Left renal pelvis (tissue), 4 donors: Measurements from ENCODE around the gene OSGIN1. TPM values are rescaled to one million over a fixed set of nuclear protein-coding genes. Genes with fewer than 3 reads are reported as not detected.

Experiments
- DNase-seq, 4 donors: peaks; one replicate each; pipeline ENCODE4 v3.0.0-alpha.2; 2013; ENCODE audit warnings: low read depth in 4 of 4, low spot score in 3 of 4
- polyA plus RNA-seq, 4 donors: library from polyadenylated mRNA; unstranded; fragments of 120-200 nt; gene quantifications; one replicate each; pipeline ENCODE4 v1.2.1, GENCODE V29; 2013; ENCODE audit not compliant: insufficient read length in 4 of 4

Gene OSGIN1
- polyA plus RNA-seq, 4 donors, result 0.34 to 0.73 (median 0.50) TPM

DNA sequence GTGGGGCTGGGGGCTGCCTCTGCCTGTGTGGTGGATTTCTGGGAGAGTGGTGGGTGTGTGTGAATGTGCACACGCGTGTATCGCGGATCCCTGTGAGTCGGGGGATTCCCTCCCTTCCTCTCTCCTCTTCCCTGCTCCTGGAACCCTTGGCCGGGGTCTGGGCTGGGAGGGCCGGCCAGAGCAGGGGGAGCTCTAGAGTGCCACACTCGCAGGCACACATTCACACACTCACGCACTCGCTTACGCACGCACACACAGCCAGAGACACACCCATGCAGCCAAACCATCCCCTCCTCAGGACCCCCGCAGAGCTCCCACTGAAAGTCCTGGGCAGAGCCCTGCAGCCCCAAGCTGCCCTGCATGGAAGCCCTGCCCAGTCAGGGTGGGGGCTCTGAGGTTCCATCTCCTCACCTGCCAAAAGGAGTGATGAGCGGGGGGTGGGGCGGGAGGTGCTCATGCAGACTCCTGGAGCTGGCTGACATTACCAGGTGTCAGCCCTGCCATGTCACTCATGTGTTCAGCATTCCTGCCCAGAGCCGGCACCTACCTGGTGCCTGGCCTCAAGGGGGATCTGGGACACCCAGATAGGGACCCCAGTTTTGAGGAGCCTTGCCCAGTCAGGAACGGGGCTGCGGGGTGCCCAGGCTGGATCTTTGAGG, 16.9 kb downstream of the OSGIN1 start:
- DNase-seq, result no peak

DNA sequence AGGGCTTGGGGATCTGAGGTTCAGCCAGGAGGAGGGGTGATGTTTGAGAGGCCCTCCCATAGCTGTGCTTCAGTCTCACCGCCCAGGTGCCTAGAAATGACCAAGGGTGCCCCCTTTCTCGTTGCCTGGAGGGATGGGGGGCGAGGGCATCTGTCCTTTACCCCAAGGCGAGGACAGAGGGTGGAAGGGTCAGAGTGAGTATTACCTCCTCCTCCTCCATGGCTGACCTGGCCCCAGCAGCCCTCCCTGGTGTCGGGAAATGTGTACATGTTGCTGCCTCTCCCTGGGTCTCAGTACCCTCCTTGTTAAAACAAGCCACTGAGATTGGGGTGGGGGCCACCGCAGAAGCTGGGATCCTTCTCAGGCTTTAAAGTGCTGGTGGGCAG, 17.4 kb downstream of the OSGIN1 start:
- no peak for DNase-seq

DNA sequence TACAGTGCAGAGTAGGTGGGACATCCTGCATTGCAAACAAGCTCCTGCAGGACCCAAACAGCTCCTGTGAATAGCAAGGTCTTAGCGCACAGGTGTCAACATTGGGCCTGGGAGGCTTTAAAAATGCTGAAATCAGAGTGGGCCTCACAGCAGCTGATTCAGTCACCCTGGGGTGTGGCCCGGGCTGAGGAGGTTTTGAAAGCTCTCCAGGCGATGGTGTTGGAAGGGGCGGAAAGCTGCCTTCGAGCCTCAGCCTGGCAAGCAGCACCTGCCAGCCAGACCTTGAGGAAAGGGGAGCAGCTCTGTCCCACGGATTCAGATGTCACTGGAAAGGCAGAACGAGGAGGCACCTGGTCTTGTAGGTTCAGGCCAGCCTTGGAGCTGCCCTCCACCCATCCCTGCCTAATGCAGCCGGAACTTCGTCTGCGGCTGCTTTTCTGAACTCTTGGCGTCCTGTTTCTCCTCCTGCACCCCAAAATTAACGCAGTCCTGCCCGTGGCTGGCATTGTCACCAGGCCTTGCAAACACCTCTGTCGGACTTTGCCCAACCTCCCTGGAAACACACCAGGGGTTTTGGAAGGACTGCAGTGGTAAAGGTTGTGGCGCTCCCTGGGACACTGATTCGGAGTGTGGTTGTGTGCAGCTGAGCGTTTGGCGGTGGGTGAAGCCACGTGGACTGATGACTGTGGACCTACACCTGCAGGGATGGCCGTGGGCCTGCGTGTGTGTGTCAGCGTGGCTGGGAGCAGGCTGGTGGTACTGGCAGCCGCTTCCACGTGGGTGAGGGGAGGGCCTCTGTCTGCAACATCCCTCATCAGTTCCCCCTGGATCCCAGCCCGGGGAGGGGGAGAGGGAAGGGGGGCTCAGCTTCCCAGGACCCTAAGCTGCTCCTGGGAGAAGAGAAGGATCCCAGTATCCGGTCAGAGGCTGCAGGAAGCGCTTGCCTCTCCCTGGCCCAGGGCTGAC, 18.4 kb downstream of the OSGIN1 start:
- no peak for DNase-seq

DNA sequence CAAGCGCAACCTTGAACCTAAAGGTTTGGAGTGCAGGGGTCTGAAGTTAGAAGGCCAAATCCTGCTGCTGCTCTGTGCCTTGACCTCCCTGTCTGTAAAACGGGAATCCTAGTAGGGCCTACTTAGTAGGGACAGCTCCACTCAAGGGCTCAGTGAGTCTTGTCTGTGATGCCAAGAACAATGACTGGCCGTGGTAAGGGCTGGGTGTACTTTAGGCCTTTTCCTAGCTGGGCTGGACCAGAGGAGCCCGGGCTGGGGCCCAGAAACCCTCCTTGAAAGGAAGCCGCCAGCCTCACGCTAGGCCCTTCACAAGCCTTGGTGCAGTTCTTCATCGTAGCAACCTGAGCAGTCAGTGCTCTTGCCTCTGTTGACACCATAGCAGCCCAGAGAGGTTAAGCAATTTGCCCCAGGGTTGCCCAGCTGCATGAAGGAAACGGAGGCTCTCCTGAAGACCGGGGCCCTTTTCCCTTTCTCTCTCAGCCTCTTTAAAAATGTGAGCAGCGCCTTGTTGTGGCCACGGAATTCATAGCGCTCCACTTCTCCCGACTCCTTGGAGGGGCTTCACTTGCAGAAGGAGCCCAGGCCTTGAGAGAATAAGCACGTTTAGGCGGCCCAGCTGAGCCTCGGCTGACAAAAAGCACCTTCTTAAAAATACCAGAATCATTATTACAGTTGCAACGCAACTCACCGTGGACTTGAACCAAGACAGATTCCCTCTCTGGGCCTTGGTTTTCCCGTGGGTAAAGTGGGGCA, 19.4 kb downstream of the OSGIN1 start:
- no peak for DNase-seq

DNA sequence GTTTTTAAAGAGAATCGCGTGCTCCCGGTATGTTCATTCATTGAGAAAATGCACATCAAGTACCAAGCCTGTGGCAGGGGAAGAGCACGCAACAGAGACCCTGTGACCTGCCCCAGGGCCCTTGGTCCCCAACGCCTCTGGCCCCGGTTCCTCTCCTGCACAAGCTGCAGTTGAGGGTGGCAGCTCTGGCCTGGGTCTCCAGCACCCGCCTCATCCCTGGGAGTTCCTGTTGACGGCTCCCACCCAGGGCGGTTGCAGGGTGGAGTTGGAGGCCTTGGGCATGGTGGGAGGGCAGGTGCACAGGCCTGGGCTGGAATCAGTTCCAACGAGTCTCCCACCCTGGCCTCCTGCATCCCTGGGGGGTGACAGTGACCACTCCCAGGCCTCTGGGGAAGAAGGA, 20.0 kb downstream of the OSGIN1 start:
- no peak for DNase-seq

DNA sequence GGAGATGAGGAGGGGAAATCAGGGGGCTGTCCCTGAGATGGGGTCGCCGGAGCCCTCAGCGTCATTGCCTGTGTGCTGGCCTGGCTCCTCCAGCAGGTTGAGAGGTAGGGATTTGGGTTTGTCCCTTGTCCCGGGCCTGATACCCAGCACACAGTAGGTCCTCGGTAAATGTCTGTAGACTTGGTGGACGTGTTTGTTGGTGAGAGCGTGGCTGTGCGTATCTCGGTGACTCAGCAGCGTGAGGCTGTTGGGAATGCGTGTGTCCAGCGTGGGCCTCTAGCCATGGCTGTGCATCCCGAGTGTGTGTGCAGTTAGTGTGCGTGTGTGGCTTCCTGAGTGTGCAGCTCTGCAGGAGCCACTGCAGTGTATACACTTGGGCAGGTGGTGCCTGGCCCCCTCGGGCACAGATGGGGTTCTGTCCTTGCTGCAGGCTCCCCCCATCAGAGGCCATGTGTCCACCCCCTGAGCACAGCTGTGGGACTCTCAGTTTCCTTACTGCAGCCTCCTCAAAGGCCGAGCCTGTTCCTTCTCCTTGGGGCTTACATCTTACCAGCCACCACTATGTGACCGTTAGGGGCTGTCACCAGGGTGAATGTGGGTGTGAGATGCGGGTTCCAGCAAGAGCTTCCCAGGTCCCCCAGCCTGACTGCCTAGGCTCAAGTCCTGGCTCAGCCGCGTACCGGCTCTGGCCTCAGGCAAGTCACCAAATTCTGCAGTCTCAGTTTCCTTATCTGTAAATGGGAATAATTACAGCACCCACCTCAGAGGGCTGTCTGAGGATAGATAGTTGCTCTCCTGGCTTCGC, 20.7 kb downstream of the OSGIN1 start:
- no peak for DNase-seq

DNA sequence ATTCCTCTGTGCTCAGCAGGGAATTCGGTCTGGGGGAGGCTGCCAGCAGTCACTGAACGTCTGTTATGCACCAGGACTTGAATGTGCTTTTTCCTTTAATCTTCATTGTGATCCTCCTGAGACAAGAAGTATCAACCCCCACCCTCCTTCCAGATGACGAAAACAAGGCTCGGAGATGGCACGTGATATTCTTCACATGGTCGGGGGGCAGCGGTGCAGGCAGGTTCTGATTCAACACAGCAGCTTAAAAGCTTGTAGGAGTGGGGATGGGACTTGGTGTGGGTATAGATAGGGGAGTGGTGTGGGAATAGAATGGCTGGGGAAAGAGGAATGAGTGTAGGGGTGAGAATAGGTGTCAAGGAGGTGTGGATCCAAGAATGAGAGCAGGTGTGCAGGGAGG, 21.4 kb downstream of the OSGIN1 start:
- DNase-seq, result no peak

DNA sequence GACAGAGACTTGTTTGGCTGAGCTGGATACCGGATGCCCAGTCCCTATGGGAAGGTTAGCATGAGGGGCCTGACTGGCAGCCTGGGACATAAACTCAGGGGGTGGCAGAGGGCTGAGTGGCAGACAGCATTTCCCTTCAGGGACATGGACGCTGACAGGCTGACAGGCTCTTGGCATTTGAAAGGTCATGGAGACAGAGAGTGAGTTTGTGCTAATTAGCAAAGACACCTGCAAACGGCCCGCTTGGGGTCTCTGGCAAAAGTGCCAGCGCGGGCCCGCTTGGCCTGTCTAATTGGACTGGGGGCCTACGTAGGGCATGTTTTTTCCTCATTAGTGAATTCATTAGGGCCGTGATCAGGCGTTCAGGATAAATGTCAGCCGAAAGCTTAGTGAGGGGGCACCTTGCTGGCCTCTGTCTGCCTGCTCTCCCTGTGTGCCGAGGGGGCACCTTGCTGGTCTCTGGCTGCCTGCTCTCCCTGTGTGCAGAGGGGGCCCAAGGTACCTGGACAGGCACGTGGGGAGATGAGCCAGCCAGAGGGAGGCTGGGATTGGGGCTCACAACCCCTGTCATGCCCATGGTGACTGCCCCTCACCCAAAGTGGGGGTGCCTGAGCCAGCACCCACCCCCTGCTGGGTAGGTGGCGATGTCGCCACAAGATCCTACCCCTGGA, 22.7 kb downstream of the OSGIN1 start:
- no peak for DNase-seq

DNA sequence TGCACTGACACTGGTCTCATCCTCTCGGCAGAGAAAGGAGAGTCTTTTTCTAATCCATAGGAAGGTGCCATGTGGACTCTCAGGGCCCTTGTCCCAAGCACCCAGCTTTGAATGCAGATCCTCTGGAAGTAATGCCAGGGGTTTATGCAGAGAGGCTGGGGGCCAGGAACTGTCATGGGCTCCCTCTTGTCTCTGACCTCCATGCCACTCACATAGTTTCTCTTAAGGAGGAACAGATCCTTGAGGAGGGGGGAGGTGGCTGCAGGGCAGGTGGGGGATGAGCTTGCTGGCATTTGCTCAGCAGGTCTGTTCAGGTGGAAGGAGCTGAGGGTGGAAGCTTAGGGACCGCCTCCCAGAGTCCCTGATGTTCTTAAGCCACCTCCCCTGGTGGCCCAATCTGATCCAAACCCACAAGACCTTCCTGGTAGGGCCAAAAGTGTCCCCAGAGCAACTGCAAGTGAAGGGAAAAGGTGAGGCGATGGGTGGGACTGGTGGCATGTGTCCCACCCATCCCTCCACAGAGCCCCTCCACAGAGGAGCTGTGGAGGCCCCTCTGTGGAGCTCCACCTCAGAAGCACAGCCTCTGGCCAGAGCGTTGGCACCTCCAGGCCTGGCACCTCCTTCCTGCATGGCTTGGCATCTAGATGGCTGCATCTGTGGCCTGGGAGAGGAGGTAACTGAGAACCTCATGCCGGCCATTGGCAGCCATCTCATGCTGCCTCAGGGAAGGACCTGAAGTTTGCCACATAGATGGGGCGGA, 24.2 kb downstream of the OSGIN1 start:
- DNase-seq, result no peak

DNA sequence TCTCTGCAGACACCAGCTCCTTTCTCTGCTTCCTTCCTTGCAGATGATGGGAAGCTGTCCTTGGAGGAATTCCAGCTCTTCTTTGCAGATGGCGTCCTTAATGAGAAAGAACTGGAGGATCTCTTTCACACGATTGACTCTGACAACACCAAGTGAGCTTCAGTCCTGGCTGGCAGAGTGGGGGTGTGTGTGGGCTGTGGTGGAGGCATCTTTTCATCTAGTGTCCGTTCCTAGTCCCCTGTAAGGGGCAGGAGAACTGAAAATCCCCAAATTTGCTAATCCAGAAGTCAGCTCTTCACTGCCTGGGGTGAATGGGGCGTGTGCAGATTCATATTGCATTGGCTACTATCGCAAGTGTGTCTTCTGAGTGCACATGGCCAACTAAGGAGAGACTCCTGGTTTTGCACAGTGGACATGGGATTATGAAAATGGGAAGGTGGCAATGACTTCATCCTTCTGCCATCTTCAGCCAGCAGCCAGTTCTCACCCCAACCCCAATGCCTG, 25.4 kb downstream of the OSGIN1 start:
- no peak for DNase-seq

DNA sequence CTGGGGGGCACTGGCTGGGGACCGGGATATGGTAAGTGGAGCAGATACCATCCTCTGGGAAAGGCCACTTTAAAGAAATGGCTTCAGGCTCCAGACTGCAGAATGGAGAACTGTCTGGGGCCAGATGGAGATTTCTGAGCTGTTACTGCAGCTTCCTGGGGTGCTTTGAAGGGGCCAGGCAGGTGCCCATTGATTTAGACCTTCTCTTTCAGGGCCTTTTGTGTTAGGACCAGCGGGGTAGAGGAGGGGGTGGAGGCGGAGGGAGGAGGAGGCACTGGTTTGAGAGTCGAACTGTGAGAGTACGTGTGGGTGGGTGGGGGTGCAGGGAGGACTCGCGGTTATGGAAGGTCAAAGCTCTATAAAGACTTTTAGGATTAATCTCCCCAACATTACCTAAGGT, 26.4 kb downstream of the OSGIN1 start:
- DNase-seq, result no peak

DNA sequence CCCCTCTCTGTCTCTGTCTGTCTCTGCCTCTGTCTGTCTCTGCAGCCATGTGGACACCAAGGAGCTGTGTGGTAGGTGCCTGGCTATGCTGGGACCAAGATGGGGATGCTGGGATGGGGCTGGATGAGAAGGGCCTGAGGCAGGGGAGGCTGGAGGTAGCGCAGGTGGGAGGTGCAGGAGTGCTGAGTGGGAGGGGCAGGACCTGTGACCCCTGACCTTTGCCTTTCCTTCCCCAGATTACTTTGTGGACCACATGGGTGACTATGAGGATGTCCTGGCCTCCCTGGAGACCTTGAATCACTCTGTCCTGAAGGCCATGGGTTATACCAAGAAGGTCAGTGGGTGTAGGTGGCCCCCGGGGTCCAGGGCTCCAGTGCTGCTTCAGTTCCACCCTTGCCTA, 27.8 kb downstream of the OSGIN1 start:
- DNase-seq, result no peak

DNA sequence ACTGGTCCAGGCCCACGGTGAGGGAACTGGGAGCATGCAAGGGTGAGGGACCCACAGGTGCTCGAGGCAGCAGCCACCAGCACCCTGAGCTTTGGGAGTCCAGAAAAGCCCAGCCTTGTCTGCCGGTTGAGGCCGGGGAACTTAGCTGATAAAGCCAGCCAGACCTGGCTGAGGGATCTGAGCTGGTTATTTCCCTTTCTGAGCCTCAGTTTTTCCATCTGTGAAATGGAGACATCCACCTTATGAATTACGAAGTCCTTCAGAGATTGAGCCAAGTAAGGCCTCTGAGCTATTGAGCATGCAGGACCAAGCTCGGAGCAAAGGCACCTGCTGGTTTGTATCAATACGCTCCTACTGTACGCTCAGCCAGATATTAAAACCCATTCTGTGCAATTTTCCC, 28.8 kb downstream of the OSGIN1 start:
- DNase-seq, result no peak

DNA sequence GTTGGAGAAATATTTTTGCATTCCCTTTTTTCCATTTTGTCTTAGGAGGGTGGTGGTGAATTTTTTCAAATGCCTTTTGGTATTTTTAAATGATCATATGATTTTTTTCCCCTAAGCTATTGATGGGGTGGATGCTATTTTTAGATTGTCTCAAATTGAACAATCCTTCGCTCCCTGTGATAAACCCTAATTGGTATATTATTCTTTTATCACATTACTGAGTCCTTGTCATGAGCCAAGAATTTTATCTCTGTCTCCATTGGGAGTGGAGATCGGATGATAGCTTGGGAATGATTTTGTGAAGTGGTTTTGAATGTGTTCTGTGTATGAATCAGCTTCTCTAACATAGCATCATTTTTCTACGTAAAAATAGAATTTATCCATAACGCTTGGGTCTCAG, 30.5 kb downstream of the OSGIN1 start:
- no peak for DNase-seq

DNA sequence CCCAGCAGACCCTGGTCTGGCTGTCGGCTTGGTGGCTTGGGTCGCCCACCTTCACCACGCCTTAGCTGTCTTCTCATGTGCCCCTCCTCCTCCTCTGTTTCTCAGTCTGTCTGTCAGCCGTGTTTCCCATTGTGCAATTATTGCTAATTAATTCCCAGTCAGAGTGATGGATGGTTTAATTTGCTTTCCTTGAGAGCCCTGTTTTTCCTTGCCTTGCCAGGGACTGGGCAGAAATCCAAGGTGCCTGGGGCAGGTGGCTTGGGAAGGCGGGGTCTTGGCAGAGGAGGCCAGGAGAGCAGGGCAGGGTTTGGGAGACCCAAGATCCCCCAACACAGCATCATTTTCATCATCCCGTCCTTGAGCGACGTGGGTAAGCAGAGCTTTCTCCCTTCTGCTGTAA, 36.3 kb downstream of the OSGIN1 start:
- DNase-seq, result no peak

DNA sequence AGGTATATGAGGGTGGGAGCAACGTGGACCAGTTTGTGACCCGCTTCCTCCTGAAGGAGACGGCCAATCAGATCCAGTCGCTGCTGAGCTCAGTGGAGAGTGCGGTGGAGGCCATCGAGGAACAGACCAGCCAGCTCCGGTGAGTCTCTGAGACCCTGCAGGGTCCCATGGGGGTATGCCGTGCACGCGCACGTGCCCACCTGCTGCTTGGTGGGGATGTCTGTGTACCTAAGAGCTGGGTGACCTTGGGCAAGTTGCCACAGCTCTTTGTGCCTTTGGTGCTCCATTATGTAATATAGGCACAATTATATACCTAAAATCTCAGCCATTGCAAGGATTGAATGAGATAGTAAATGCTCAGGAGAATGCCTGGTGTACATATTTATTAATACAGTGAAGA, 37.5 kb downstream of the OSGIN1 start:
- no peak for DNase-seq

DNA sequence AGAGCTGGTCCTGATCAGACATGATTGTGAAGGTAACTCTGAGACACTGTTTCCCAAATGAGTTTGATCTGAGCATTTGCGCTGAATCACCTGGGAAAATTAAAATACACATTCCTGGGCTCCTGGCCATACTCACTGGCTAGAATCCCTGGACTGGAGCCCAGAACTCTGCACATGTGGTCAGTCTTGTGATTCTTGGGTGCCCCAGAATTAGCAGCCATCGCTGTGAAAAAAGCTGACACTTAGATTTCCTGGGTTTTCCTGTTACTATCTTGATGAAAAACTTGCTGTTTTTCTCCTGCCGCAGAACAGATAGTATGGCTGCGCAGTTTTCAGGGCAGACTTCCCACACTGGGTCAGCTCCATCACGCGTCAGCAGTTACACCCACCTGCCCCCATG, 39.6 kb downstream of the OSGIN1 start:
- no peak for DNase-seq

DNA sequence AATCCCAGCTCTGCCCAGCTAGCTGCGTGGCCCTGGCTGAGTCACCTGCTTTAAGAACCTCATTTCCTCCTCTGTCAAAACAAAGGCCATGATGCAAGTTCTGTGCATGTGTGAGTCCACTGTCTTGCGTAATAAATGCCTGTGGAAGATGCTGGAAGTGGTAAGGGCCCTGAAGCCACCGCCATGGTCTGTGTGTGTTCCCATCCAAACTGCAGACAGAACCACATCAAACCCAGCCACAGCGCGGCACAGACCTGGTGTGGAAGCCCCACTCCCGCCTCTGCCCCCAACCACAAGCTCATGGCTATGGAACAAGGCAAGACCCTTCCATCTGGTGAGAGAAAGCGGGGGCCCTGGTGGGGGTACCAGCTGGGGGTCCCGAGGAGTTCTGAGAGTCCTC, 41.0 kb downstream of the OSGIN1 start:
- DNase-seq, result no peak

DNA sequence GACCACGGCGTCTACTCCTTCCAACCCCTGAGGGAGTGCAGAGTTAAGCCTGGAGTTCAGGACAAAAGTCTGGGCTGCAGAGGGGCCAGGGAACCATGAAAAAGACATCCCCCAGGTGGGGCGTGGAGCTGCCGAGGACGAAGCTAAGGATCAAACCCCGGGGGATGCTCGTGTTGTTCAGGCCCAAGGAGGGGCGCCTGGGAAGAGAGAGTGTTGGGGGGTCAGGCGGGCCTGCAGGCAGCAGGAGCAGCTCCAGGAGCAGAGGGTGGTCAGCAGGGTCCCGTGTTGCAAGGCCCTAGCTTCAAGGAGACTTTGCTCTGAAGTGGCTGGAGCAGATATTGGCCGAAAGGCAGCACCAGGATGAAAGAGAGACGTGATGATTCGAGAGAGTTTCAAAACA, 41.7 kb downstream of the OSGIN1 start:
- DNase-seq, result no peak
